Ishikawa (cell line): ENCODE data around the gene AFF4.

Experiments
- EP300 ChIP-seq: IDR thresholded peaks from 2 replicates; pipeline ENCODE4 v1.6.1; 2012; ENCODE audit warnings: borderline replicate concordance
- FOXM1 ChIP-seq: IDR thresholded peaks from 2 replicates; pipeline ENCODE4 v1.6.1; 2012; ENCODE audit warnings: low read depth, borderline replicate concordance
- RAD21 ChIP-seq: IDR thresholded peaks from 2 replicates; pipeline ENCODE4 v1.6.1; 2012; ENCODE audit warnings: low read depth
- TAF1 ChIP-seq: IDR thresholded peaks from 2 replicates; pipeline ENCODE4 v1.6.1; 2012; ENCODE audit warnings: low read depth, mild to moderate bottlenecking
- TCF12 ChIP-seq: IDR thresholded peaks from 2 replicates; pipeline ENCODE4 v1.6.1; 2012; ENCODE audit warnings: low read depth
- TEAD4 ChIP-seq: IDR thresholded peaks from 2 replicates; pipeline ENCODE4 v1.6.1; 2012
- TF ChIP-seq, protein P1 (sequence below): IDR thresholded peaks from 2 replicates; pipeline ENCODE4 v1.6.1; 2012; ENCODE audit warnings: low read depth, mild to moderate bottlenecking

DNA sequence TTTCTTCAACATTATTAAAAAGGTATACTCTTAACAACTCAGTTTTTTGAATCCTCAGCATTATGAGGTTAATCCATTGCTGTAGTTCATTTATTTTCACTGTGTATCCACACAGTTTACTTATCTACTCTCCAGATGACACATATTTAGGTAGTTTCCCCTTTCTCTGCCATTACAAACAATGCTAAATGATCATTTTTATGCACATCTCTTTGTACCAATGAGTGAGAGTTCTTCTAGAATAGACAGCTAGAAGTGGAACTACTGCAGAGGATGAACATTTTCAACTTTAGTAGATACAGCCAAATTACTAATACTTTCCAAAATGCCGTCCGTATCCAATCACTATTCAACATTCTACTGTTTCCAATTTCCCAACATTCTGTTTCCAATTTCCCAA lies 11.5 kb downstream of the AFF4 start:
- no peak for TF ChIP-seq TCF12
- no peak for TF ChIP-seq TEAD4
- no peak for TF ChIP-seq EP300
- TF ChIP-seq FOXM1 = no peak
- TF ChIP-seq, protein P1, sequence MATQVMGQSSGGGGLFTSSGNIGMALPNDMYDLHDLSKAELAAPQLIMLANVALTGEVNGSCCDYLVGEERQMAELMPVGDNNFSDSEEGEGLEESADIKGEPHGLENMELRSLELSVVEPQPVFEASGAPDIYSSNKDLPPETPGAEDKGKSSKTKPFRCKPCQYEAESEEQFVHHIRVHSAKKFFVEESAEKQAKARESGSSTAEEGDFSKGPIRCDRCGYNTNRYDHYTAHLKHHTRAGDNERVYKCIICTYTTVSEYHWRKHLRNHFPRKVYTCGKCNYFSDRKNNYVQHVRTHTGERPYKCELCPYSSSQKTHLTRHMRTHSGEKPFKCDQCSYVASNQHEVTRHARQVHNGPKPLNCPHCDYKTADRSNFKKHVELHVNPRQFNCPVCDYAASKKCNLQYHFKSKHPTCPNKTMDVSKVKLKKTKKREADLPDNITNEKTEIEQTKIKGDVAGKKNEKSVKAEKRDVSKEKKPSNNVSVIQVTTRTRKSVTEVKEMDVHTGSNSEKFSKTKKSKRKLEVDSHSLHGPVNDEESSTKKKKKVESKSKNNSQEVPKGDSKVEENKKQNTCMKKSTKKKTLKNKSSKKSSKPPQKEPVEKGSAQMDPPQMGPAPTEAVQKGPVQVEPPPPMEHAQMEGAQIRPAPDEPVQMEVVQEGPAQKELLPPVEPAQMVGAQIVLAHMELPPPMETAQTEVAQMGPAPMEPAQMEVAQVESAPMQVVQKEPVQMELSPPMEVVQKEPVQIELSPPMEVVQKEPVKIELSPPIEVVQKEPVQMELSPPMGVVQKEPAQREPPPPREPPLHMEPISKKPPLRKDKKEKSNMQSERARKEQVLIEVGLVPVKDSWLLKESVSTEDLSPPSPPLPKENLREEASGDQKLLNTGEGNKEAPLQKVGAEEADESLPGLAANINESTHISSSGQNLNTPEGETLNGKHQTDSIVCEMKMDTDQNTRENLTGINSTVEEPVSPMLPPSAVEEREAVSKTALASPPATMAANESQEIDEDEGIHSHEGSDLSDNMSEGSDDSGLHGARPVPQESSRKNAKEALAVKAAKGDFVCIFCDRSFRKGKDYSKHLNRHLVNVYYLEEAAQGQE = no peak
- TF ChIP-seq RAD21 = no peak
- TF ChIP-seq TAF1 = no peak
